ENCODE data around the gene SLCO3A1. TPM values are rescaled to one million over a fixed set of nuclear protein-coding genes. Genes with fewer than 3 reads are reported as not detected.

SLCO3A1 gene
- total RNA-seq, 1 donor from 2014 or later = 2.7 TPM

DNA sequence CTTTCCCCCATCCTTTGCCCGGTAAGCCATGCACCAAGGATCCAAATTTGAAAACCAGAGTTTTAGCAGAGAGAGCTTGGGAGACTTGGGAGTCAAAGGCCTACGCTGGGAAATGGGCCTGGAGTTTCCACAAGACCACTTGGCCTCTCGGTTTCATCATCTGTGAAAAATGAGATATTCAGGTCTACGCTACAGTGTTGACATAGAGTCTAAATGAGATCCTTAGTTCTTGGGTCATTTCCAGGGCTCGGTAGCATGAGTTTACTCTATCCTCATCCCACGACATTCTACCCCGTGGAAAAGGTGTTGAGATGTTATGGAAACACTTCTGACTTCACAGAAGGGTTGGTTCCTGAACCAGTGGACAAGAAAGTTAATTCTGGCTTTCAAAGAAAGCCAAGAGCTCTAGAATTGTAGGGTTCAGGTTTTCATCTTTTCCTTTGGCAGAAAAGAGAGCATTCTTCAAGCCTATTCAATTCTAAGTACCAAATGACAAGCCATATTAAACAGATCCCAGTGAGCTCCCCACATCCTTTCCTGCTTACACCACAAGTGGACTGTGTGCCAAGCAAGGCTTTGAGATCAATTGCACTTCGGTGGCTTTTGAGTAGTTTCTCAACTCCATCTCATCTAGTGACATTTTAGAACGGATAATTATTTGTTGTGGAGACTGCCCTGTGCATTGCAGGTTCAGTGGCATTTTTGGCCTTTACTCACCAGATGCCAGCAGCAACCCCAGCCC, 219.7 kb downstream of the SLCO3A1 start:
- DNase-seq (ENCODE audit: low read depth) = no peak
- no peak for TF ChIP-seq CTCF (conservative IDR thresholded peaks at IDR 0.05; ENCODE audit: low read depth, low read length)
- no peak overlapping the region for H3K4me3 ChIP-seq (ENCODE audit: low read depth, low read length)

DNA sequence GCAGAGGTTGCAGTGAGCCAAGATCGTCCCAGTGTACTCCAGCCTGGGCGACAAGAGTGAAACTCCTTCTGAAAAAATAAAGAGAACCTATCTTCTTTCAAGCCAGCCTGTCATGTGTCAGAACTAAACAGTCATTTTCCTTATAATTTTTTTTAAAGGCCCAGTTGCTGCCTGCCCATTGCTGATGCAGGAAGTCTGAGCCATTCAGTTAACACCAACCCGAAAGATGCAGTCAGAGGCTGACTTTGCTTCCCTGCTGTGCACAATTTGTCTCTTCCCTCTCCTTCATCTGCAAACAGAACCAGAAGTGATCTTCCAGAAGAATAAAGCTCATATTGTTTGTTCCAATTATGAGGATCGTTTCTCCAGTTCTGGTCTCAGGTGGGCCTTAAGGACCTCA, 220.6 kb downstream of the SLCO3A1 start:
- no peak overlapping the region for H3K4me3 ChIP-seq (ENCODE audit: low read depth, low read length)
- no peak for TF ChIP-seq CTCF (conservative IDR thresholded peaks at IDR 0.05; ENCODE audit: low read depth, low read length)
- no peak for DNase-seq (ENCODE audit: low read depth)

DNA sequence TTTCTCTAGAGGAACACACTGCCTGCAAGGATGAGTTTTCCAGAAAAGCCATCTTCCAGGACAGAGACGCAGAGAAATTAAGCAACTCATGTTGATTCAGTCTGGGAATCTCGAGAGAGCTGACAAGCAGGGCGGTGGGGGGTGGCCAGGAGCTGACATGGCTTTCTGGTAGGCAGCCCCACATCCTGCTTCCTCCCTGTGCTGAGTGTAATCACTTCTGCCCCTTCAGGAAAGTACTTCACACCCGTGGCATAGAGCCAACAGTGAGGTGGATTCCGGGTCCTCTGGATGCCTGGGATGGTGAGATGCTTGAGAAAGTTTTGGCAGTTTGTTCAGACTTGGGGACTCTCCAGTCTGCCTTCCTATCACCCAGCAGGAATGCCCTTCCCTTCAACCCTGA, 221.1 kb downstream of the SLCO3A1 start:
- DNase-seq (ENCODE audit: low read depth) = no peak
- no peak overlapping the region for H3K4me3 ChIP-seq (ENCODE audit: low read depth, low read length)
- TF ChIP-seq CTCF (conservative IDR thresholded peaks at IDR 0.05; ENCODE audit: low read depth, low read length) = peak; percentile 6

GRCh38 chr15:92075764-92076163, 222.3 kb downstream of the SLCO3A1 start:
- TF ChIP-seq CTCF (conservative IDR thresholded peaks at IDR 0.05; ENCODE audit: low read depth, low read length) = no peak
- H3K4me3 ChIP-seq (ENCODE audit: low read depth, low read length) = no peak overlapping the region
- no peak for DNase-seq (ENCODE audit: low read depth)

DNA sequence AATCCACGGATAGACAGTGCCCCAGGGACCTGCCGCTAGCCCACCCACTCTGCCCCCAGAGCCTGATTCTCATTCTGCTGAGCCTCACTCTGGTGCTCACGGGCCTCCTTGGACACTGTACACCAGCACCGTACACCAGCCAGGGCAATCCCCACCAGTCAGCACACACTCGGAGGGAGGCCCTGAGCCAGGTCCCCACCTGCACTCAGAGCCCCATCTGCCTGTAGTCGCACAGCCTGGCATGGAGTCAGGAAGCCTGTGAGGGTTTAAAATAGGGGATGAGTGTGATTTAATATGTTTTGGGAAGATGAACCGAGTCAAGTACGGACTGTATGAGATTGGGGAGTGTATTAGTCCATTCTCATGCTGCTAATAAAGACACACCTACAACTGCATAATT, 223.0 kb downstream of the SLCO3A1 start:
- TF ChIP-seq CTCF (conservative IDR thresholded peaks at IDR 0.05; ENCODE audit: low read depth, low read length) = no peak
- H3K4me3 ChIP-seq (ENCODE audit: low read depth, low read length) = no peak overlapping the region
- DNase-seq (ENCODE audit: low read depth) = no peak

DNA sequence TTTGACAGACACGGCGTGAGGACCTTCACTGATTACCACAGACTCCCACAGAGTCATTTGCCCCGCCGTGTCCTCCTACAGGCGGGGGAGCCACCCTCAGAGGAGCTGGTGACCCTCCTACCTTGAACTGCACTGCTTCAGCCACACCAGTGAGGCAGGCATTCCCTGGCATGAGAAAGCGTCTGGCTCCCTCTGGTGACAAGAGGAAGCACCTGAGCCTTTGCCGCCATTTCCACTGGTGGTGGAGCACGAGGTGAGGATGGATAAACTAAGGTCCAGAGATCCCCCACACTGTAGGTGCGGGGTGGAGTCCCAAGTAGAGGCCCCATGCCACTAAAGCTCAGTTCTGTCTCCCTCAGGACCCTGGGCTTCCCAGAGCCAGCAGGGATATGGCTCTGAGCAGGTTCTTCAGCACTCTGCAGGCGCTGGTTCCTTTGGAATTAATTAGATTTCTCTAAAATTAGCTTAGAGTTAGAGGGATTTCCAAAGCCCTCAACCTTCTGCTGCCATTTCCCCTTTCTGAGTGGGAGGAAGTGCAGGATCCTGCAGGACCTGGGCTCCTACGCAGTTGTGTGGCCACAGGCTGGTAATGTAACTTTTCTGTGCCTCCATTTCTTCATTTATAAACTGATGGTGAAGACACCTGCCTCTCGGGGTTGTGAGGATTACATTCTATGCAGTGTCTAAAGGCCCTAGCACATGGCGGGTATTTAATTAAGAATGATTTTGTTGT, 224.0 kb downstream of the SLCO3A1 start:
- peak; percentile 91 for TF ChIP-seq CTCF (conservative IDR thresholded peaks at IDR 0.05; ENCODE audit: low read depth, low read length)
- no peak overlapping the region for H3K4me3 ChIP-seq (ENCODE audit: low read depth, low read length)
- DNase-seq (ENCODE audit: low read depth) = no peak
